Fibroblast of skin of left biceps (primary cell): ENCODE measurements around the gene SUSD1.
"Not testable (repeated sequence)": the region's sequence is repeated elsewhere in the genome, so short reads cannot be mapped to it uniquely, and the experiment has no call there.

Experiments
- DNase-seq, 2 experiments: peaks; one replicate each; pipeline ENCODE4 v3.0.0-alpha.2; 2013; ENCODE audit warnings: low read depth in 2 of 2

Gene SUSD1

DNA sequence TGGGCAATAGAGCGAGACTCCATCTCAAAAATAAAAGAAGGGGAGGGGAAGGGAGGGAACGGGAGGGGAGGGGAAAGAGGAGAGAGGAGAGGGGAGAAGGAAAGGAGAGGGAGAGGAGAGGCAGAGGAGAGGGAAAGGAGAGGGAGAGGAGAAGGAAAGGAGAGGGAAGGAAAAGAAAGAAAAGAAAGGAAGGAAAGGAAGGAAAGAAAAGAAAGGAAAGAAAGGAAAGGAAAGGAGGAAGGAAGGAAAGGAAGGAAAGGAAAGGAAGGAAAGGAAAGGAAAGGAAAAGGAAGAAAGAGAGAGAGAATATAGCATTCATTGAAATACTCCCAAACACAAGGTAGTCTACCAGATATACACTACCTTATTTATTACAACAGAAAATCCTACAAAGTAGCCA lies 44.8 kb downstream of the SUSD1 start:
- no peak for DNase-seq

- no peak for DNase-seq
Measured at GRCh38 chr9:112129246-112129645, 45.9 kb downstream of the SUSD1 start.

DNA sequence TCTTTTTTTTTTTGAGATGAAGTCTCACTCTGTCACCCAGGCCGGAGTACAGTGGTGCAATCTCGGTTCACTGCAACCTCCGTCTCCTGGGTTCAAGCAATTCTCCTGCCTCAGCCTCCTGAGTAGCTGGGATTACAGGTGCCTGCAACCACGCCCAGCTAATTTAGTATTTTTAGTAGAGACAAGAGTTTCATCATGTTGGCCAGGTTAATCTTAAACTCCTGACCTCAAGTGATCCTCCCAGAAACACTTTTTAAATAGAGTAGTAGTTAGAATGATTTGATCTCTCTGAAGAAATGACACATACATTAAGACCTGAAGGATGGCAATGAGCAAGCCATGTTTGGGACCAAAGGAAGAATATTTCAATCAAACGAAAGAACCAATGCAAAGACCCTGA lies 46.7 kb downstream of the SUSD1 start:
- not testable (repeated sequence) for DNase-seq

DNA sequence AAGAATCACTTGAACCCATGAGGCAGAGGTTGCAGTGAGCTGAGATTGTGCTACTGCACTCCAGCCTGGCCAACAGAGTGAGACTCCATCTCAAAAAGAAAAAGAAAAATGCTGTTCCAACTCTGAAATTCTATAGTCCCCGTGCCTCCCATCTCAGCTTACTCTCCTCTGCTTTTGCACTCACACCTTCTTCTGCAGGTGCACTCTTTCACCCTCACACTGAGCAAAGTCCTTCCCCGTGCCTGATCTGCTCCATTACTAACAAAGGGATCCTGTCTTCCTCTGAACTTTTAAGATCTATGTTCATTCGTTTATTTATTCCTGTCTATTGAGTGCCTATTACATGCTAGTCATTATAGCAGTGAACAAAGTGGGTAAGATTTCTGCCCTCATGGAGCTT lies 47.8 kb downstream of the SUSD1 start:
- DNase-seq, result no peak

- DNase-seq, result no peak
Measured at GRCh38 chr9:112125951-112126388, 49.1 kb downstream of the SUSD1 start.

DNA sequence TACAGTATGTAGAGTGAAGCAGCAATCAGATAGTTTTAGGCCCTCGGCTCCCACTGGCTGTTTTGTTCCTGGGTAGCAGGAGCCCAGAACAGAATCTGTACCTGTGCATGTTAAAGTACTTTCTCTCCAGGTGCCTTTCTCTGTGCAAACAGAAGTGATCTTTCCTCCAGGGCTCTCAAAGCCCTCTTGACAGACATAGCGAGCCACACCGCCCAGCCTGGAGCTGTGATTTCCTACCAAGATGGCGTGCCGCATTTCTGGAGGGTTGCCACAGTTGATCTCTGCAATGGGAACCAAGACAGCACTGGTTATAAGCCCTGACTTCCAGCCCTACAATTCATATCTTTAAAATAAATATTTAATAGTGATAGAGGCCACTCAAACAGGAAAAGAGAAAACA lies 50.9 kb downstream of the SUSD1 start:
- DNase-seq, result no peak

- DNase-seq, result no peak
Measured at GRCh38 chr9:112121633-112122032, 53.5 kb downstream of the SUSD1 start.

- DNase-seq, result no peak
Measured at GRCh38 chr9:112120439-112120925, 54.6 kb downstream of the SUSD1 start.

DNA sequence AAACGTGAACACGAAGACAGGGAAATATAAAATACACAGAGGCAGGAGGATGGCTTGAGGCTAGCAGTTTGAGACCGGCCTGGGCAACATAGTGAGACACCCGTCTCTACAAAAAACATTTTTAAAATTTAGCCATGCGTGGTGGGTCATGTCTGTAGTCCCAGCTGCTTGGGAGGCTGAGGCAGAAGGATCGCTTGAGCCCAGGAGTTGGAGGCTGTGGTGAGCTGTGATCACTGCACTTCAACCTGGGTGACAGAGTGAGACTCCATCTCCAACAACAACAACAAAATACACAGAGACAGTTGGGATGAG lies 55.1 kb downstream of the SUSD1 start:
- no peak for DNase-seq

- no peak for DNase-seq
Measured at GRCh38 chr9:112119225-112120029, 55.7 kb downstream of the SUSD1 start.

DNA sequence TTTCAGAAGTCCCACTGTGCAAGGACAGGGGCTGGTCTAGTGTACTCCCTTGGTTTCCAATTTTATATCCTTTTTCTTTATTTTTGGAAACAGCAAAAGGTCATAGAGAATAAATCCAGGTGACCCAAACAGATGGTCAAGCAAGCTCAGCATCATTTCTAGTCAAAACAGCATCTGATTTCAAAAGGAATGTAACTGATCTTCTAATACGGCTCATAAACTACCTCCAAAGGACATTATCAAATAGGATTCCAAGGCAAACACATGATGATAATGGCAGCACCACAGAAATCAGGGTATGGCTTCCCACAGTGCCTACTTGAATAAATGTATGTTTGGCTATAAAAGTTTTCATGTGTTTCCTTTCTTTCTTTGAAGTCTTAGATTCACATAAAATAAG lies 57.1 kb downstream of the SUSD1 start:
- no peak for DNase-seq

- no peak for DNase-seq
Measured at GRCh38 chr9:112115970-112116753, 58.9 kb downstream of the SUSD1 start.

DNA sequence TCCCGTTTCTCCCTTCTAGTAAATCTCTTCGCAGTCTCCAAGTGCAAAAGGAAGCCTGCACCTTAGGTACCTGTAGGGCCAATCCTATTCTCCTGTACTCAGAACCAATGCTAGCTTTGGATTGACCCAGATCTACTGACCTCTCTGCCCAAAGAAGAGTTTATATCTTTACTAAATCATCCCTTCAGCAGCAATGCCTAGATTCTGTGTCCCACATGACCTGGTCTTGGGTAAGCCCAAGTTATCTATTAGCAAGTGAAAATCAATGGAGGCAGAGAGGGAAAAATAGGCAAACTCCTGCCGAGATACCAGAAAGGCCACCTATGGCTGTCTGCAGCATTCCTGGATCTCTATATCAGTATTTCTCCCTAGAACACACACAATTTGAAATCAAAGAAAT lies 60.0 kb downstream of the SUSD1 start:
- DNase-seq, result no peak

DNA sequence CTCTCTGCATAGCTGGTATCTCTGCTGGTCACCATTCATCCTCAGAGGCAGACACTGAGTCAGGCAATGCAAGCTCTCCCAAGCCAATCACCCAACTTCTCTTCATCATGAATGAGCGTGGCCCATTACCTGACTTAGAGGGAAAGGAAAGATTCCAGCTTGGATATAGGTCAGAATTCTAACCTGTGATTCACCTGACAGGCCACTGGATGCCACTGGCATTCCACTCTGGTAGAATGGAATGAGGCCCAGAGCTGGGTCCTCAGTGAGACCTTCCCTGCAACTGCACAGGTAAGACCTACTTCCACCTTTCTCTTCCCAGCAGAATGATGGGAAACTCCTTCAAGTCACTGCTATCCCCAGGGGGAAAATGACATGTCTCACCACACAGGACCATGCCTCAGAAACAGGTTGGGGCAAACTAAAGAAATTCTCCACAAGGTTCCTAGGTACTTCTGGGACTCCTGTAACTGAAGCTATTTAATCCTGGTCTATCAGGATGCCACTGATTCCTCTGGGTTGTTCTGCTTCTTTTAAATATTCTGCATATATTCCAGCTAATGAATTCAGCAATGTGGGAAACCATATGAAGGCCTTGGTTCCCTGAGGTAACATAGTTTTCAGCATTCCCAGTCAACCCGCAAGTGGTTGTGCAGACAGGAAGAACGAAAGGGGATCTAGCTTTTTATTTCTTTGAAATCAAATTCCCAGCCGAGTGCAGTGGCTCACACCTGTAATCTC lies 62.0 kb downstream of the SUSD1 start:
- no peak for DNase-seq

DNA sequence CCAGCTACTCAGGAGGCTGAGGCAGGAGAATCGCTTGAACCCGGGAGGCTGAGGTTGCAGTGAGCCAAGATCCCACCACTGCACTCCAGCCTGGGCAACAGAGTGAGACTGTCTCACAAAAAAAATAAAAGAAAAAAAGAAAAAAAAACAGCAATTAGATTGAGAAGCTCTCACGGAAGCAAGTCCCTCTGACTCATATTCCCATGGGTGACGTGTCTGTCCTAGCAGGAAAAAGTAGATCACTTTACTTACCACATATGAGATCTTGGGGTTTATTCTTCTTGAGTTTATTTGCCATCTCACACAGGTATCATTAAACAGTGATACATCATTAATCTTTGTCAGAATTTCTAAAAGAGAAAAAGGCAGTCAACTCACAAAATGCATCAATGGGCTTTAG lies 62.6 kb downstream of the SUSD1 start:
- peak; percentile 47 to 49 for DNase-seq

DNA sequence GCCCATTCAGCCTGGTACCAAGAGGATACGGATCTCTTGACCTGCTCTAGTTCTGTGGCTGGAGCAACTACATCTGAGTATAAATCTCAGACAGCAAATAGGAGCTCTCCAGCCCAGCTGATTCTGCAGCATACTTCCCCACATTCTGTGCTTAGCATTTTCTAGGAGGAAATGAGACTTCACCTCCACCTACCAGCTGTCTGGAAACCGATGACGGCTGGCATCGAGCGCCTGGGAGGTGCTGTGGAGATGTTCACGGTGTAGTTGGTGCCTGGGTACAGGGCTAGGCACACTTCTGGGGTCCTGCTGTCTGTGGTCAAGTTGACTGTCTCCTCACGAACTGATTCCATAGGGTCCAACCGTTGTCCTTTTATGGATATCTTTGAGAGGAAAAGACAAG lies 63.6 kb downstream of the SUSD1 start:
- no peak for DNase-seq

- DNase-seq, result no peak
Measured at GRCh38 chr9:112110777-112111113, 64.4 kb downstream of the SUSD1 start.

DNA sequence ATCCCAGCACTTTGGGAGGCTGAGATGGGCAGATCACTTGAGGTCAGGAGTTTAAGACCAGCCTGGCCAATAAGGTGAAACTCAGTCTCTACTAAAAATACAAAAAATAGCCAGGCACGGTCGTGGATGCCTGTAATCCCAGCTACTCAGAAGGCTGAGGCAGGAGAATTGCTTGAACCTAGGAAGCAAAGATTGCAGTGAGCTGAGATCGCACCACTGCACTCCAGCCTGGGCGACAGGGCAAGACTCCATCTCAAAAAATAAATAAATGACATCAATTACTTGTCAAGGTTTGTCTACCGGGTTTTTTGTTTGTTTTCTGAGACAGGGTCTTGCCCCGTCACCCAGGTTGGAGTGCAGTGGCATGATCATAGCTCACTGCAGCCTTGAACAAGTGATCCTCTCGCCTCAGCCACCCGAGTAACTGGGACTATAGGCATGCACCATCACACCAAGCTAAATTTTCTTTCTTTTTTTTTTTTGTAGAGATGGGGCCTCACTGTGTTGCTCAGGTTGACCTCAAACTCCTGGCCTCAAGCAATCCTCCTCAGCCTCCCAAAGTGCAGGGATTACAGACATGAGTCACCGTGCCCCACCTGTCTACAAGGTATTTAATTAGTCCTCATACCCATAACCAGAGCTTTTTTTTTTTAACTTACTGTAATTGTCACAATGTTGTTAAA lies 64.9 kb downstream of the SUSD1 start:
- DNase-seq, result no peak

DNA sequence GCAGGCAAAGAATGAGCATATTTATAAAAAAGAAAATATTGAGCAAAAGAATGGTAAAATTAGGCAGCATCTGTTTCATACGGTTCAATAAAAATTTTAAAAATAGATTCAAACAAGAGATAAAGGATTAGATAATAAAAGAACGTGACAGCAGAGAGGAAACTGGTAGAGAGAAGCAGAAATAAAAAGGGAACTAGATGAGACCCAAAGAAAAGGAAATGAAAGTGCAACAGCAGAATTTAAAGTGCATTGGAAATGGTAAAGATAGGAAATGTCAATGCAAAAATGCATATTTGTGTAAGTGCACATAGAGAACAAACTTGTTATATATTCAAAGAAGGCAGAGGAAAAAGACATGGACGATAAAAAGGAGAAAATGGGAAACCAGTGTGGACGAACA lies 70.2 kb downstream of the SUSD1 start:
- no peak for DNase-seq

- no peak for DNase-seq
Measured at GRCh38 chr9:112104401-112104800, 70.7 kb downstream of the SUSD1 start.

- no peak for DNase-seq
Measured at GRCh38 chr9:112103405-112103804, 71.7 kb downstream of the SUSD1 start.
